K562 (cell line): ENCODE results near the gene PLA2G15. TPM values are rescaled to one million over a fixed set of nuclear protein-coding genes. Genes with fewer than 3 reads are reported as not detected.

Experiments
- ATAC-seq: fragments of 200-7000 bp; cut with Tn5 transposase; 3 replicates; pipeline ENCODE4 v1.9.1; 2020; ENCODE audit warnings: moderate library complexity
- BruUV-seq: library from RNA; stranded (reverse); fragments of 400-500 nt; replicated peaks from 2 replicates; lab custom pipeline; 2021; lab: Mats Ljungman, UMichigan
- CTCF ChIA-PET: fragments of 300-600 bp; formaldehyde crosslinking; extraction: SDS; loops from one replicate; lab custom pipeline; 2021; ENCODE audit warnings: low intra/inter-chr PET ratio; lab: Yijun Ruan, JAX
- POLR2A ChIA-PET: fragments of 300-600, 350-650 bp; sonication (Branson Sonifier 250); formaldehyde crosslinking; extraction: SDS; loops from one replicate; lab custom pipeline; 2021; ENCODE audit warnings: antibody characterized with exemption, inconsistent platforms; lab: Yijun Ruan, JAX
- DNase-seq, 4 experiments: peaks; one replicate each; pipeline versions ENCODE4 v3.0.0 to v3.0.0-alpha.2; 2011 to 2018; ENCODE audit warnings: low spot score in 3 of 4, mixed read lengths in 3 of 4; ENCODE audit errors: extremely low read depth in 1 of 4
- FAIRE-seq: peaks from 2 replicates; lab custom pipeline; 2011; peaks lifted over from hg19 to GRCh38; lab: Jason Lieb, UNC
- H2AFZ ChIP-seq: 2 replicates; pipeline ENCODE4 v1.6.0; 2011; ENCODE audit warnings: low read depth, low read length, control low read depth, inconsistent platforms
- H3K27ac ChIP-seq: fragments of 200-600 bp; 3 replicates; pipeline ENCODE4 v1.8.0; 2011; ENCODE audit warnings: low read depth, mild to moderate bottlenecking, control low read depth, inconsistent platforms, low read length, moderate library complexity, mixed read lengths; ENCODE audit errors: extremely low read depth
- H3K27me3 ChIP-seq, 2 experiments: fragments of 300-600 bp in 1 of 2; 2 replicates in 1 of 2; 3 replicates in 1 of 2; pipeline versions ENCODE4 v1.6.0 to v1.8.0; 2011; ENCODE audit warnings: inconsistent platforms in 2 of 2, low read length in 2 of 2, mild to moderate bottlenecking in 1 of 2, mixed read lengths in 1 of 2, moderate library complexity in 1 of 2; ENCODE audit not compliant: control insufficient read depth in 2 of 2, insufficient read depth in 2 of 2
- H3K36me3 ChIP-seq: fragments of 300-600 bp; 3 replicates; pipeline ENCODE4 v1.8.0; 2011; ENCODE audit warnings: mild to moderate bottlenecking, low read length, inconsistent platforms; ENCODE audit not compliant: control insufficient read depth, insufficient read depth
- H3K4me1 ChIP-seq, 2 experiments: fragments of 200-600 bp in 1 of 2; replicated peaks in 1 of 2; 2 replicates in 1 of 2; 3 replicates in 1 of 2; pipeline versions ENCODE4 v1.5.1 to v1.8.0; 2011; ENCODE audit warnings: inconsistent platforms in 2 of 2, low read length in 2 of 2, mild to moderate bottlenecking in 1 of 2, mixed read lengths in 1 of 2, moderate library complexity in 1 of 2; ENCODE audit not compliant: control insufficient read depth in 2 of 2, insufficient read depth in 2 of 2
- H3K4me2 ChIP-seq: 2 replicates; pipeline ENCODE4 v1.6.1; 2011; ENCODE audit warnings: low read length, control low read depth, inconsistent platforms, mixed read lengths; ENCODE audit not compliant: insufficient read depth
- H3K4me3 ChIP-seq: fragments of 200-600 bp; sonication (generic), shearing (Covaris generic); 2 replicates; pipeline ENCODE4 v1.5.1; 2016; ENCODE audit warnings: control low read depth, inconsistent platforms
- H3K79me2 ChIP-seq: fragments of 200-600 bp; 3 replicates; pipeline ENCODE4 v1.8.0; 2011; ENCODE audit warnings: low read length, inconsistent platforms; ENCODE audit not compliant: control insufficient read depth, insufficient read depth
- H3K9ac ChIP-seq, 2 experiments: 2 replicates each; pipeline versions ENCODE4 v1.6.0 to v1.6.1; 2011; ENCODE audit warnings: low read depth in 2 of 2, low read length in 2 of 2, control low read depth in 1 of 2, inconsistent platforms in 1 of 2, mild to moderate bottlenecking in 1 of 2, mixed read lengths in 1 of 2; ENCODE audit not compliant: insufficient read depth in 1 of 2
- H3K9me1 ChIP-seq: one replicate; pipeline ENCODE4 v1.6.0; 2011; ENCODE audit warnings: inconsistent platforms, mild to moderate bottlenecking, low read length, moderate library complexity; ENCODE audit not compliant: control insufficient read depth, insufficient read depth
- H3K9me3 ChIP-seq: replicated peaks from 2 replicates; pipeline ENCODE4 v1.5.1; 2011; ENCODE audit warnings: low read depth, low read length, inconsistent platforms; ENCODE audit not compliant: control insufficient read depth, insufficient read depth
- H4K20me1 ChIP-seq: replicated peaks from 2 replicates; pipeline ENCODE4 v1.6.1; 2011; ENCODE audit warnings: low read length, inconsistent platforms, mixed read lengths; ENCODE audit not compliant: control insufficient read depth, insufficient read depth
- FOXP1 ChIP-seq: sonication (generic); formaldehyde crosslinking; IDR thresholded peaks from 2 replicates; pipeline ENCODE4 v1.8.0; 2022; ENCODE audit warnings: mild to moderate bottlenecking, missing genetic modification reagents
- NCOA4 ChIP-seq: fragments of 450-650 bp; IDR thresholded peaks from 2 replicates; pipeline ENCODE4 v1.6.1; 2018; ENCODE audit warnings: mild to moderate bottlenecking; ENCODE audit not compliant: partially characterized antibody
- PML ChIP-seq: IDR thresholded peaks from 2 replicates; pipeline ENCODE4 v1.6.1; 2012; ENCODE audit warnings: low read length, inconsistent platforms
- SNRNP70 ChIP-seq: fragments of 200-400 bp; formaldehyde crosslinking; optimal IDR thresholded peaks from 2 replicates; pipeline ENCODE3; 2017; ENCODE audit warnings: low read depth, low read length
- ZBTB2 ChIP-seq: fragments of 450-650 bp; IDR thresholded peaks from 2 replicates; pipeline ENCODE4 v1.6.1; 2016; ENCODE audit warnings: antibody characterized with exemption
- ZNF274 ChIP-seq: IDR thresholded peaks from 2 replicates; pipeline ENCODE4 v1.6.1; 2011; ENCODE audit warnings: low read depth, mild to moderate bottlenecking, low read length, moderate library complexity, borderline replicate concordance
- ZNF668 ChIP-seq: fragments of 250-450 bp; sonication (Bioruptor Pico); IDR thresholded peaks from 2 replicates; pipeline ENCODE4 v1.8.0; 2022; ENCODE audit warnings: mild to moderate bottlenecking, inconsistent platforms
- WGBS: fragments of 100-300 bp; shearing (Covaris generic); methylation state at CpG from one replicate; pipeline ENCODE4 v1.1.6; 2016; ENCODE audit warnings: low coverage, mixed read lengths; ENCODE audit not compliant: insufficient coverage; ENCODE audit errors: missing lambda C conversion rate; 5-methylcytosine and 5-hydroxymethylcytosine counted together
- in situ Hi-C: fragments of 300-500 bp; cut with MboI; formaldehyde crosslinking; loops from 4 replicates; pipeline ENCODE4 v1.15.0; 2018; ENCODE audit warnings: inconsistent platforms, mixed read lengths
- intact Hi-C: fragments of 100-400 bp; cut with micrococcal nuclease; formaldehyde crosslinking; loops from 2 replicates; pipeline ENCODE4 v1.14.2; 2022
- polyA plus RNA-seq, 8 experiments: library from polyadenylated mRNA; depleted of rRNA in 4 of 8; stranded (reverse) in 5 of 8; unstranded in 3 of 8; fragments of >200 nt; fragmentation: Nextera tagmentation in 2 of 8; fragmentation: Illumina TruSeq in 1 of 8; extraction: Ambion mirVana in 2 of 8; extraction: Trizol in 1 of 8; gene quantifications; 2 replicates each; pipeline versions ENCODE4 v1.2.1 to v1.2.3, GENCODE V29; 2011 to 2014; ENCODE audit warnings: inconsistent platforms in 1 of 8, missing spikeins in 1 of 8
- total RNA-seq, 7 experiments: library from RNA; depleted of rRNA in 6 of 7; stranded (reverse); fragments of >200 nt in 6 of 7; fragmentation: Illumina TruSeq in 2 of 7; extraction: Trizol in 2 of 7; gene quantifications; 2 replicates each; pipeline versions ENCODE4 v1.2.1 to v1.2.3, GENCODE V29; 2011 to 2021; ENCODE audit warnings: low replicate concordance in 1 of 7
- TF ChIP-seq, protein P1 (sequence below): fragments of 250-450 bp; sonication (Bioruptor Pico); IDR thresholded peaks from 2 replicates; pipeline ENCODE4 v1.5.0; 2022; ENCODE audit warnings: mild to moderate bottlenecking

PLA2G15 gene
- total and polyA plus RNA-seq, 9 of the 15 experiments (the other 6 are each of a cell fraction or from before 2014, with no cell fraction given), result 0.42 to 8.6 (median 4.8) TPM

DNA sequence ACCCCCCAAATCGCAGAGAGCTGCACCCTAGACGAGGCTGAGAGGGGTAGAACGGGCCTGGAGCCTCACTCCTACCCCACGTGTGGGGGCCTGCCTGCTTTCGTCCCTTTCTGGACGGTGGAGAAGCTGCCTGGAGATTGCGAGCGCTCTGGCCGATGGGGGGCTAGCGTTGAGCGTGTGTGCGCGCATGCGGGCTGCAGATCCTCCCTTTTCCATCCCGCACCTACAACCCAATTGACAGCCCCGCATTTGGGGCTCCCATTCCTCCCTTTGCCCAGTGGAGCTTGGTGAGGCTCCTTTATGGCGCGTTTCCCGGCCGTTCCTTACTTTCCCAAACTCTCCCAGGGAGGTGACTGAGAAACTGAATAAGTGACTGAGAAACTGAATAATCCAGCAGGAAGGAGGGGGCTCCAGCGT lies 8.3 kb upstream of the PLA2G15 start:
- TF ChIP-seq NCOA4 (no peak), ZNF668 (CRISPR knock-in tag) (no peak), ZNF274 (no peak), FOXP1 (CRISPR knock-in tag) (no peak), SNRNP70 (no peak), ZBTB2 (no peak), PML (no peak)
- TF ChIP-seq, protein P1, sequence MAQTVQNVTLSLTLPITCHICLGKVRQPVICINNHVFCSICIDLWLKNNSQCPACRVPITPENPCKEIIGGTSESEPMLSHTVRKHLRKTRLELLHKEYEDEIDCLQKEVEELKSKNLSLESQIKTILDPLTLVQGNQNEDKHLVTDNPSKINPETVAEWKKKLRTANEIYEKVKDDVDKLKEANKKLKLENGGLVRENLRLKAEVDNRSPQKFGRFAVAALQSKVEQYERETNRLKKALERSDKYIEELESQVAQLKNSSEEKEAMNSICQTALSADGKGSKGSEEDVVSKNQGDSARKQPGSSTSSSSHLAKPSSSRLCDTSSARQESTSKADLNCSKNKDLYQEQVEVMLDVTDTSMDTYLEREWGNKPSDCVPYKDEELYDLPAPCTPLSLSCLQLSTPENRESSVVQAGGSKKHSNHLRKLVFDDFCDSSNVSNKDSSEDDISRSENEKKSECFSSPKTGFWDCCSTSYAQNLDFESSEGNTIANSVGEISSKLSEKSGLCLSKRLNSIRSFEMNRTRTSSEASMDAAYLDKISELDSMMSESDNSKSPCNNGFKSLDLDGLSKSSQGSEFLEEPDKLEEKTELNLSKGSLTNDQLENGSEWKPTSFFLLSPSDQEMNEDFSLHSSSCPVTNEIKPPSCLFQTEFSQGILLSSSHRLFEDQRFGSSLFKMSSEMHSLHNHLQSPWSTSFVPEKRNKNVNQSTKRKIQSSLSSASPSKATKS (CRISPR knock-in tag), result no peak
- peaks cover 0 to 13% of the 10 kb centered on the region in 2 experiments; a peak in 1 of 5 replicates for H3K4me1 ChIP-seq
- H3K27ac ChIP-seq, result no peak overlapping the region
- BruUV-seq, result no TSS peak
- H3K4me3 ChIP-seq, result no peak overlapping the region
- in situ Hi-C loops, result no loop called here
- H3K79me2 ChIP-seq, result no peaks in the 10 kb centered on the region
- no peaks in the 10 kb centered on the region for H3K27me3 ChIP-seq
- ChIA-PET CTCF (no interaction called here), POLR2A (no interaction called here)
- ATAC-seq (no peak), DNase-seq (no peak), FAIRE-seq (no peak)
- H3K9ac ChIP-seq, result no peak overlapping the region
- no peaks in the 10 kb centered on the region for H3K9me1 ChIP-seq
- no peak overlapping the region for H2AFZ ChIP-seq
- H4K20me1 ChIP-seq, result no peaks in the 10 kb centered on the region
- H3K9me3 ChIP-seq, result peaks cover 7% of the 10 kb centered on the region
- H3K36me3 ChIP-seq, result peaks cover 3% of the 10 kb centered on the region; the same call in 2 of the 3 replicates
- H3K4me2 ChIP-seq, result no peak overlapping the region
- intact Hi-C loops, result no loop called here
- 97% methylated on average over 17 of the region's 21 CpGs for WGBS
